DND-41 (cell line): ENCODE measurements around the gene EXOC4.

Experiments
- EZH2 ChIP-seq: IDR thresholded peaks from 3 replicates; pipeline ENCODE4 v1.6.1; 2012; ENCODE audit warnings: borderline replicate concordance, low read depth, mild to moderate bottlenecking, moderate library complexity, low read length, inconsistent platforms; ENCODE audit not compliant: severe bottlenecking
- TF ChIP-seq, protein P1 (sequence below): IDR thresholded peaks from 2 replicates; pipeline ENCODE4 v1.5.1; 2012; ENCODE audit warnings: borderline replicate concordance, low read length, moderate library complexity, mild to moderate bottlenecking; ENCODE audit not compliant: poor library complexity, severe bottlenecking; ENCODE audit errors: extremely low read depth

DNA sequence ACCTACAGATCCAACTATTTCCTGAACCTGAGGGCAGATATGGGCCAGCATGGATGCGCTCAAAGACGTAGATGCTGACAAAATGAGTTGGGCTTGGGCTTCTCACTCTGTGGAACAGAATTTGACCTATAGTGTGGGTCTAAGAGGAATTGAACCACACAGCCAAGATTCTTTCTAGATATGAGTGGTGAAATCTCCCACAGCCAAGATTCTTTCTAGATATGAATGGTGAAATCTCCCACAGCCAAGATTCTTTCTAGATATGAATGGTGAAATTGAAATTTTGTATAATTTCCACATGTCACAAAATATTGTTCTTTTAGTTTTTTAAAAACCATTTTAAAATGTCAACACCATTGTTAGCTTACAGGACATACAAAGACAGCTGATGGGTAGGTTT, 658.8 kb downstream of the EXOC4 start:
- no peak for TF ChIP-seq EZH2
- TF ChIP-seq, protein P1, sequence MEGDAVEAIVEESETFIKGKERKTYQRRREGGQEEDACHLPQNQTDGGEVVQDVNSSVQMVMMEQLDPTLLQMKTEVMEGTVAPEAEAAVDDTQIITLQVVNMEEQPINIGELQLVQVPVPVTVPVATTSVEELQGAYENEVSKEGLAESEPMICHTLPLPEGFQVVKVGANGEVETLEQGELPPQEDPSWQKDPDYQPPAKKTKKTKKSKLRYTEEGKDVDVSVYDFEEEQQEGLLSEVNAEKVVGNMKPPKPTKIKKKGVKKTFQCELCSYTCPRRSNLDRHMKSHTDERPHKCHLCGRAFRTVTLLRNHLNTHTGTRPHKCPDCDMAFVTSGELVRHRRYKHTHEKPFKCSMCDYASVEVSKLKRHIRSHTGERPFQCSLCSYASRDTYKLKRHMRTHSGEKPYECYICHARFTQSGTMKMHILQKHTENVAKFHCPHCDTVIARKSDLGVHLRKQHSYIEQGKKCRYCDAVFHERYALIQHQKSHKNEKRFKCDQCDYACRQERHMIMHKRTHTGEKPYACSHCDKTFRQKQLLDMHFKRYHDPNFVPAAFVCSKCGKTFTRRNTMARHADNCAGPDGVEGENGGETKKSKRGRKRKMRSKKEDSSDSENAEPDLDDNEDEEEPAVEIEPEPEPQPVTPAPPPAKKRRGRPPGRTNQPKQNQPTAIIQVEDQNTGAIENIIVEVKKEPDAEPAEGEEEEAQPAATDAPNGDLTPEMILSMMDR = no peak
